ENCODE data around the gene ADM. TPM values are rescaled to one million over a fixed set of nuclear protein-coding genes. Genes with fewer than 3 reads are reported as not detected.

The ADM gene
- total and polyA plus RNA-seq, 4 donors, result 9.7 to 33.1 (median 22.7) TPM

DNA sequence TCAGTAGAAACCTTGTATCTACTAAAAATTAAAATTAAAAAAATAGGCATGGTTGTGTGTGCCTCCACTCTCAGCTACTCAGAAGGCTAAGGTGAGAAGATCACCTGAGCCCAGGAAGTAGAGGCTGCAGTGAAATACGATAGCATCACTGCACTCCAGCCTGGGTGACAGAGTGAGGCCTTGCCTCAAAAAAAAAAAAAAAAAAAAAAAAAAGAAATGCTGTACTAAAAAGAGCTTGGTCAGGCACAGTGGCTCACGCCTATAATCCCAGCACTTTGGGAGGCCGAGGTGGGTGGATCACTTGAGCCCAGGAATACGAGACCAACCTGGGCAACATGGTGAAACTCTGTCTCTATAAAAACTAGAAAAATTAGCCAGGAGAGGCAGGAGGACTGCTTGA is 47.4 kb upstream of the ADM start:
- WGBS, result 97% methylated on average over 4 of the region's 4 CpGs
- no peak for DNase-seq (ENCODE audit: low spot score)
- Histone ChIP-seq H3K9me3 (ENCODE audit: control insufficient read depth in 4 of 4, low read length in 3 of 4) (no peaks in the 10 kb centered on the region), H3K27ac (ENCODE audit: low read depth in 1 of 2, low read length in 2 of 2) (no peak overlapping the region), H3K36me3 (ENCODE audit: control insufficient read depth in 4 of 4, insufficient read depth in 3 of 4, low read depth in 1 of 4, low read length in 3 of 4) (no peaks in the 10 kb centered on the region), H3K4me1 (ENCODE audit: control insufficient read depth in 4 of 4, insufficient read depth in 4 of 4, low read length in 3 of 4) (peaks cover 0 to 2% (median 0%) of the 10 kb centered on the region in 4 donors), H3K4me3 (ENCODE audit: low read depth in 1 of 3, low read length in 3 of 3) (no peak overlapping the region), H3K27me3 (ENCODE audit: control insufficient read depth in 4 of 4, insufficient read depth in 4 of 4, low read length in 3 of 4) (no peaks in the 10 kb centered on the region), H3K9ac (ENCODE audit: low read depth in 1 of 2, low read length in 2 of 2) (no peak overlapping the region)
- TF ChIP-seq, protein P1, sequence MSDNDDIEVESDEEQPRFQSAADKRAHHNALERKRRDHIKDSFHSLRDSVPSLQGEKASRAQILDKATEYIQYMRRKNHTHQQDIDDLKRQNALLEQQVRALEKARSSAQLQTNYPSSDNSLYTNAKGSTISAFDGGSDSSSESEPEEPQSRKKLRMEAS (IDR thresholded peaks at IDR 0.05), result no peak
- TF ChIP-seq, protein P2, sequence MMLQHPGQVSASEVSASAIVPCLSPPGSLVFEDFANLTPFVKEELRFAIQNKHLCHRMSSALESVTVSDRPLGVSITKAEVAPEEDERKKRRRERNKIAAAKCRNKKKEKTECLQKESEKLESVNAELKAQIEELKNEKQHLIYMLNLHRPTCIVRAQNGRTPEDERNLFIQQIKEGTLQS (IDR thresholded peaks at IDR 0.05), result no peak
- TF ChIP-seq NR2F2 (IDR thresholded peaks at IDR 0.05) (no peak), HNF4G (IDR thresholded peaks at IDR 0.05) (no peak)

DNA sequence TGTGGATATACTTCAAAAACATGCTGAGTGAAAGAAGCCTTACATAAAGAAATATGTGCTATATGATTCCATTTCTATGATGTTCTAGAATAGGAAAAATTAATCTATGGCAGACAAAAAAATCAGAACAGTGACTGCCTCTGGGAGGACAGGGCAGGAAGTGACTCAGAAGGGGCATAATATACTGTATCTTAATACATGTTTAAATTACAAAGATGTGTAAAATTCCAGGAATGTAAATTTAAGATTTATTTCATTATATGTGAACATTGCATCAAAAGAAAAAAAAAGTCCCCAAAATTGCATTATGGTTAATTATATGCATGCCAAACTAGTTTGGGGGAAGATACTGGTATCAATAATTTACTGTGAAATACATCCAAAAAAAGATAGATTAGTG is 43.1 kb upstream of the ADM start:
- DNase-seq (ENCODE audit: low spot score), result no peak
- Histone ChIP-seq H3K9me3 (ENCODE audit: control insufficient read depth in 4 of 4, low read length in 3 of 4) (no peaks in the 10 kb centered on the region), H3K36me3 (ENCODE audit: control insufficient read depth in 4 of 4, insufficient read depth in 3 of 4, low read depth in 1 of 4, low read length in 3 of 4) (no peaks in the 10 kb centered on the region), H3K27ac (ENCODE audit: low read depth in 1 of 2, low read length in 2 of 2) (no peak overlapping the region), H3K9ac (ENCODE audit: low read depth in 1 of 2, low read length in 2 of 2) (no peak overlapping the region), H3K4me1 (ENCODE audit: control insufficient read depth in 4 of 4, insufficient read depth in 4 of 4, low read length in 3 of 4) (peaks cover 0 to 2% (median 0%) of the 10 kb centered on the region in 4 donors), H3K27me3 (ENCODE audit: control insufficient read depth in 4 of 4, insufficient read depth in 4 of 4, low read length in 3 of 4) (no peaks in the 10 kb centered on the region), H3K4me3 (ENCODE audit: low read depth in 1 of 3, low read length in 3 of 3) (no peak overlapping the region)
- TF ChIP-seq, protein P3, sequence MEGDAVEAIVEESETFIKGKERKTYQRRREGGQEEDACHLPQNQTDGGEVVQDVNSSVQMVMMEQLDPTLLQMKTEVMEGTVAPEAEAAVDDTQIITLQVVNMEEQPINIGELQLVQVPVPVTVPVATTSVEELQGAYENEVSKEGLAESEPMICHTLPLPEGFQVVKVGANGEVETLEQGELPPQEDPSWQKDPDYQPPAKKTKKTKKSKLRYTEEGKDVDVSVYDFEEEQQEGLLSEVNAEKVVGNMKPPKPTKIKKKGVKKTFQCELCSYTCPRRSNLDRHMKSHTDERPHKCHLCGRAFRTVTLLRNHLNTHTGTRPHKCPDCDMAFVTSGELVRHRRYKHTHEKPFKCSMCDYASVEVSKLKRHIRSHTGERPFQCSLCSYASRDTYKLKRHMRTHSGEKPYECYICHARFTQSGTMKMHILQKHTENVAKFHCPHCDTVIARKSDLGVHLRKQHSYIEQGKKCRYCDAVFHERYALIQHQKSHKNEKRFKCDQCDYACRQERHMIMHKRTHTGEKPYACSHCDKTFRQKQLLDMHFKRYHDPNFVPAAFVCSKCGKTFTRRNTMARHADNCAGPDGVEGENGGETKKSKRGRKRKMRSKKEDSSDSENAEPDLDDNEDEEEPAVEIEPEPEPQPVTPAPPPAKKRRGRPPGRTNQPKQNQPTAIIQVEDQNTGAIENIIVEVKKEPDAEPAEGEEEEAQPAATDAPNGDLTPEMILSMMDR (IDR thresholded peaks at IDR 0.05; ENCODE audit: low read depth, low read length, missing input control), result no peak
- TF ChIP-seq RAD21 (IDR thresholded peaks at IDR 0.05), result no peak
- TF ChIP-seq, protein P4, sequence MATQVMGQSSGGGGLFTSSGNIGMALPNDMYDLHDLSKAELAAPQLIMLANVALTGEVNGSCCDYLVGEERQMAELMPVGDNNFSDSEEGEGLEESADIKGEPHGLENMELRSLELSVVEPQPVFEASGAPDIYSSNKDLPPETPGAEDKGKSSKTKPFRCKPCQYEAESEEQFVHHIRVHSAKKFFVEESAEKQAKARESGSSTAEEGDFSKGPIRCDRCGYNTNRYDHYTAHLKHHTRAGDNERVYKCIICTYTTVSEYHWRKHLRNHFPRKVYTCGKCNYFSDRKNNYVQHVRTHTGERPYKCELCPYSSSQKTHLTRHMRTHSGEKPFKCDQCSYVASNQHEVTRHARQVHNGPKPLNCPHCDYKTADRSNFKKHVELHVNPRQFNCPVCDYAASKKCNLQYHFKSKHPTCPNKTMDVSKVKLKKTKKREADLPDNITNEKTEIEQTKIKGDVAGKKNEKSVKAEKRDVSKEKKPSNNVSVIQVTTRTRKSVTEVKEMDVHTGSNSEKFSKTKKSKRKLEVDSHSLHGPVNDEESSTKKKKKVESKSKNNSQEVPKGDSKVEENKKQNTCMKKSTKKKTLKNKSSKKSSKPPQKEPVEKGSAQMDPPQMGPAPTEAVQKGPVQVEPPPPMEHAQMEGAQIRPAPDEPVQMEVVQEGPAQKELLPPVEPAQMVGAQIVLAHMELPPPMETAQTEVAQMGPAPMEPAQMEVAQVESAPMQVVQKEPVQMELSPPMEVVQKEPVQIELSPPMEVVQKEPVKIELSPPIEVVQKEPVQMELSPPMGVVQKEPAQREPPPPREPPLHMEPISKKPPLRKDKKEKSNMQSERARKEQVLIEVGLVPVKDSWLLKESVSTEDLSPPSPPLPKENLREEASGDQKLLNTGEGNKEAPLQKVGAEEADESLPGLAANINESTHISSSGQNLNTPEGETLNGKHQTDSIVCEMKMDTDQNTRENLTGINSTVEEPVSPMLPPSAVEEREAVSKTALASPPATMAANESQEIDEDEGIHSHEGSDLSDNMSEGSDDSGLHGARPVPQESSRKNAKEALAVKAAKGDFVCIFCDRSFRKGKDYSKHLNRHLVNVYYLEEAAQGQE (IDR thresholded peaks at IDR 0.05), result no peak
- TF ChIP-seq EGR1 (IDR thresholded peaks at IDR 0.05; ENCODE audit: low read depth in 2 of 2), result no peak
- TF ChIP-seq NR2F2 (IDR thresholded peaks at IDR 0.05), result no peak
- no peak for TF ChIP-seq YY1 (IDR thresholded peaks at IDR 0.05)
- no peak for TF ChIP-seq FOXA2 (IDR thresholded peaks at IDR 0.05)
- TF ChIP-seq RXRA (IDR thresholded peaks at IDR 0.05), result no peak
- no peak for TF ChIP-seq GABPA (IDR thresholded peaks at IDR 0.05 in 1 of 2, conservative IDR thresholded peaks at IDR 0.05 in 1 of 2)
- TF ChIP-seq, protein P1 (IDR thresholded peaks at IDR 0.05), result no peak
- no peak for TF ChIP-seq JUND (IDR thresholded peaks at IDR 0.05)
- no peak for TF ChIP-seq TAF1 (conservative IDR thresholded peaks at IDR 0.05)
- TF ChIP-seq HNF4G (IDR thresholded peaks at IDR 0.05), result no peak
- no peak for TF ChIP-seq SP1 (IDR thresholded peaks at IDR 0.05)
- TF ChIP-seq FOXA1 (IDR thresholded peaks at IDR 0.05), result no peak
- TF ChIP-seq, protein P5, sequence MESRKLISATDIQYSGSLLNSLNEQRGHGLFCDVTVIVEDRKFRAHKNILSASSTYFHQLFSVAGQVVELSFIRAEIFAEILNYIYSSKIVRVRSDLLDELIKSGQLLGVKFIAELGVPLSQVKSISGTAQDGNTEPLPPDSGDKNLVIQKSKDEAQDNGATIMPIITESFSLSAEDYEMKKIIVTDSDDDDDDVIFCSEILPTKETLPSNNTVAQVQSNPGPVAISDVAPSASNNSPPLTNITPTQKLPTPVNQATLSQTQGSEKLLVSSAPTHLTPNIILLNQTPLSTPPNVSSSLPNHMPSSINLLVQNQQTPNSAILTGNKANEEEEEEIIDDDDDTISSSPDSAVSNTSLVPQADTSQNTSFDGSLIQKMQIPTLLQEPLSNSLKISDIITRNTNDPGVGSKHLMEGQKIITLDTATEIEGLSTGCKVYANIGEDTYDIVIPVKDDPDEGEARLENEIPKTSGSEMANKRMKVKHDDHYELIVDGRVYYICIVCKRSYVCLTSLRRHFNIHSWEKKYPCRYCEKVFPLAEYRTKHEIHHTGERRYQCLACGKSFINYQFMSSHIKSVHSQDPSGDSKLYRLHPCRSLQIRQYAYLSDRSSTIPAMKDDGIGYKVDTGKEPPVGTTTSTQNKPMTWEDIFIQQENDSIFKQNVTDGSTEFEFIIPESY (IDR thresholded peaks at IDR 0.05), result no peak

Measured in liver (tissue), 9 donors.